ENCODE measurements around the gene CDH23.
A peak's percentile ranks its signal among the peaks of the same experiment; 100 is the strongest.

Gene CDH23

GRCh38 chr10:71833451-71834342, 437.0 kb downstream of the CDH23 start:
- no peak overlapping the region for H3K4me3 ChIP-seq (ENCODE audit: low read depth, low read length)
- no peak for DNase-seq (ENCODE audit: low read depth)
- TF ChIP-seq CTCF (conservative IDR thresholded peaks at IDR 0.05; ENCODE audit: low read depth, low read length): no peak

GRCh38 chr10:71834343-71834674, 437.6 kb downstream of the CDH23 start:
- H3K4me3 ChIP-seq (ENCODE audit: low read depth, low read length): no peak overlapping the region
- TF ChIP-seq CTCF (conservative IDR thresholded peaks at IDR 0.05; ENCODE audit: low read depth, low read length): no peak
- DNase-seq (ENCODE audit: low read depth): no peak

GRCh38 chr10:71835671-71836595, 439.2 kb downstream of the CDH23 start:
- DNase-seq (ENCODE audit: low read depth): peak; percentile 86
- H3K4me3 ChIP-seq (ENCODE audit: low read depth, low read length): no peak overlapping the region
- no peak for TF ChIP-seq CTCF (conservative IDR thresholded peaks at IDR 0.05; ENCODE audit: low read depth, low read length)

- no peak overlapping the region for H3K4me3 ChIP-seq (ENCODE audit: low read depth, low read length)
- DNase-seq (ENCODE audit: low read depth): peak; percentile 78
- no peak for TF ChIP-seq CTCF (conservative IDR thresholded peaks at IDR 0.05; ENCODE audit: low read depth, low read length)
These were observed 439.9 kb downstream of the CDH23 start for GRCh38 chr10:71836596-71836974.

- peak; percentile 59 for TF ChIP-seq CTCF (conservative IDR thresholded peaks at IDR 0.05; ENCODE audit: low read depth, low read length)
- DNase-seq (ENCODE audit: low read depth): peak; percentile 48
- no peak overlapping the region for H3K4me3 ChIP-seq (ENCODE audit: low read depth, low read length)
These were observed 440.5 kb downstream of the CDH23 start for GRCh38 chr10:71837098-71837827.

- H3K4me3 ChIP-seq (ENCODE audit: low read depth, low read length): no peak overlapping the region
- TF ChIP-seq CTCF (conservative IDR thresholded peaks at IDR 0.05; ENCODE audit: low read depth, low read length): no peak
- peak; percentile 32 for DNase-seq (ENCODE audit: low read depth)
These were observed 441.8 kb downstream of the CDH23 start for GRCh38 chr10:71838264-71839211.

All from choroid plexus epithelial cell (primary cell).